Measurements from ENCODE around the gene ARHGAP28.

DNA sequence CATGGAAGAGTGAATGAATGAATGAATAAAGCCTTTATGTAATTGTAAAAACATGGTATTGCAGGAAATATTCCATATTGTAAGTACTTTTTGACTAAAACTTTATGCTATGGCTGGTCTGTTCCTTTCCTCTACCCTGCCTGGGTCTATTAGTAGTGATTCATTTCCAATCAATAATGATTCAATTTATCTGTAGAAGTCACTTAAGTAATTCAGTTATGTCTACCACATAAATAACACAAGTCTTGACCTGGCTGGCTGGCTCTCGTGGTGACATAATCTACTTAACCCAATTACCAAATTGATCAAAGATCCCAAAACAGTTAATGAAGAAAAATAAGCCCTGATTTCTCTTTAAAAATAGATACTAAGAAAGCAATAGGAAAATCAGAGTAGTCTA, 7.8 kb upstream of the ARHGAP28 start:
- TF ChIP-seq, protein P1, sequence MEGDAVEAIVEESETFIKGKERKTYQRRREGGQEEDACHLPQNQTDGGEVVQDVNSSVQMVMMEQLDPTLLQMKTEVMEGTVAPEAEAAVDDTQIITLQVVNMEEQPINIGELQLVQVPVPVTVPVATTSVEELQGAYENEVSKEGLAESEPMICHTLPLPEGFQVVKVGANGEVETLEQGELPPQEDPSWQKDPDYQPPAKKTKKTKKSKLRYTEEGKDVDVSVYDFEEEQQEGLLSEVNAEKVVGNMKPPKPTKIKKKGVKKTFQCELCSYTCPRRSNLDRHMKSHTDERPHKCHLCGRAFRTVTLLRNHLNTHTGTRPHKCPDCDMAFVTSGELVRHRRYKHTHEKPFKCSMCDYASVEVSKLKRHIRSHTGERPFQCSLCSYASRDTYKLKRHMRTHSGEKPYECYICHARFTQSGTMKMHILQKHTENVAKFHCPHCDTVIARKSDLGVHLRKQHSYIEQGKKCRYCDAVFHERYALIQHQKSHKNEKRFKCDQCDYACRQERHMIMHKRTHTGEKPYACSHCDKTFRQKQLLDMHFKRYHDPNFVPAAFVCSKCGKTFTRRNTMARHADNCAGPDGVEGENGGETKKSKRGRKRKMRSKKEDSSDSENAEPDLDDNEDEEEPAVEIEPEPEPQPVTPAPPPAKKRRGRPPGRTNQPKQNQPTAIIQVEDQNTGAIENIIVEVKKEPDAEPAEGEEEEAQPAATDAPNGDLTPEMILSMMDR (IDR thresholded peaks at IDR 0.05) = no peak
- TF ChIP-seq POLR2A (IDR thresholded peaks at IDR 0.05) = no peak

Measured in adrenal gland (tissue), 5 donors.